ENCODE results near the gene ERGIC3.

GRCh38 chr20:35525639-35526038, 16.2 kb upstream of the ERGIC3 start:
- TF ChIP-seq EZH2 (IDR thresholded peaks at IDR 0.05; ENCODE audit: borderline replicate concordance, low read depth, low read length, severe bottlenecking) (no peak), CTCF (IDR thresholded peaks at IDR 0.05; ENCODE audit: extremely low read depth in 1 of 2, insufficient read depth in 1 of 2, low read depth in 1 of 2, low read length in 2 of 2) (no peak), POLR2A (IDR thresholded peaks at IDR 0.05; ENCODE audit: low read depth, low read length) (no peak)
